Nephron progenitor cell (in vitro differentiated cells): ENCODE measurements around the gene ZC3H8.

Experiments used
- DNase-seq: peaks from one replicate; pipeline ENCODE4 v3.0.0; 2021
- H3K27ac Mint-ChIP-seq: 2 replicates; pipeline ENCODE4 v1.8.0; 2021; ENCODE audit warnings: mild to moderate bottlenecking, moderate library complexity, mixed read lengths
- H3K27me3 Mint-ChIP-seq: 2 replicates; pipeline ENCODE4 v1.8.0; 2021; ENCODE audit warnings: mild to moderate bottlenecking, low read depth, mixed read lengths; ENCODE audit not compliant: poor library complexity
- H3K36me3 Mint-ChIP-seq: 2 replicates; pipeline ENCODE4 v1.8.0; 2021; ENCODE audit warnings: low read depth, mixed read lengths
- H3K4me1 Mint-ChIP-seq: 2 replicates; pipeline ENCODE4 v1.8.0; 2021; ENCODE audit warnings: mixed read lengths
- H3K4me3 Mint-ChIP-seq: 2 replicates; pipeline ENCODE4 v1.8.0; 2021; ENCODE audit warnings: mild to moderate bottlenecking, moderate library complexity, mixed read lengths
- H3K9me3 Mint-ChIP-seq: 2 replicates; pipeline ENCODE4 v1.8.0; 2021; ENCODE audit warnings: mild to moderate bottlenecking, moderate library complexity, mixed read lengths
- CTCF ChIP-seq: fragments of 200-600 bp; sonication (generic); IDR thresholded peaks from 2 replicates; pipeline ENCODE4 v1.5.0; 2021; ENCODE audit warnings: antibody characterized with exemption

Gene ZC3H8

GRCh38 chr2:112254466-112255240, at the start of gene ZC3H8:
TSS of gene ZC3H8 (minus strand) at chr2:112255042. CDS start at chr2:112254981, 61 bp downstream.
- Mint-ChIP-seq H3K27me3 (no peaks in the 10 kb centered on the region), H3K4me3 (peak within 1 kb of the TSS; percentile 89)
- no peak for TF ChIP-seq CTCF

GRCh38 chr2:112304298-112304941, 49.6 kb upstream of the ZC3H8 start:
- Mint-ChIP-seq H3K9me3 (peaks cover 9% of the 10 kb centered on the region), H3K4me3 (no peak overlapping the region), H3K36me3 (peaks cover 60% of the 10 kb centered on the region), H3K27ac (peak overlapping the region; percentile 45), H3K27me3 (no peaks in the 10 kb centered on the region), H3K4me1 (no peaks in the 10 kb centered on the region)
- no peak for TF ChIP-seq CTCF
- DNase-seq: no peak

More at GRCh38 chr2:112254466-112255240, at the start of gene ZC3H8:
- peaks cover 4% of the 10 kb centered on the region for H3K36me3 Mint-ChIP-seq
- no peaks in the 10 kb centered on the region for H3K9me3 Mint-ChIP-seq
- peaks cover 18% of the 10 kb centered on the region for H3K4me1 Mint-ChIP-seq
- peak; percentile 96 for DNase-seq
- peak within 1 kb of the TSS; percentile 46 for H3K27ac Mint-ChIP-seq

- DNase-seq: no peak
- Mint-ChIP-seq H3K9me3 (peaks cover 15% of the 10 kb centered on the region), H3K36me3 (peaks cover 59% of the 10 kb centered on the region), H3K27ac (no peak overlapping the region), H3K4me3 (no peak overlapping the region), H3K4me1 (no peaks in the 10 kb centered on the region), H3K27me3 (no peaks in the 10 kb centered on the region)
- no peak for TF ChIP-seq CTCF
Observed at GRCh38 chr2:112301973-112302372, 47.1 kb upstream of the ZC3H8 start.

GRCh38 chr2:112301171-112301584, 46.3 kb upstream of the ZC3H8 start:
- H3K27me3 Mint-ChIP-seq: no peaks in the 10 kb centered on the region
- no peak for DNase-seq

GRCh38 chr2:112296407-112296806, 41.6 kb upstream of the ZC3H8 start:
- Mint-ChIP-seq H3K36me3 (peaks cover 25% of the 10 kb centered on the region), H3K27me3 (no peaks in the 10 kb centered on the region), H3K4me1 (peaks cover 7% of the 10 kb centered on the region), H3K4me3 (no peak overlapping the region), H3K9me3 (peaks cover 11% of the 10 kb centered on the region), H3K27ac (no peak overlapping the region)
- DNase-seq: no peak
- TF ChIP-seq CTCF: no peak

More at GRCh38 chr2:112301171-112301584, 46.3 kb upstream of the ZC3H8 start:
- no peak overlapping the region for H3K27ac Mint-ChIP-seq
- no peaks in the 10 kb centered on the region for H3K4me1 Mint-ChIP-seq
- peaks cover 15% of the 10 kb centered on the region for H3K9me3 Mint-ChIP-seq
- TF ChIP-seq CTCF: no peak
- H3K4me3 Mint-ChIP-seq: no peak overlapping the region
- H3K36me3 Mint-ChIP-seq: peaks cover 62% of the 10 kb centered on the region
